Frontal cortex (tissue), 4 donors: Measurements from ENCODE around the gene RPL27A. TPM values are rescaled to one million over a fixed set of nuclear protein-coding genes. Genes with fewer than 3 reads are reported as not detected.

Source experiments
- DNase-seq, 2 donors: peaks; one replicate each; pipeline ENCODE4 v3.0.0; 2012; ENCODE audit warnings: low spot score in 2 of 2
- FAIRE-seq: peaks from 2 replicates; lab custom pipeline; 2012; peaks lifted over from hg19 to GRCh38; lab: Jason Lieb, UNC
- total RNA-seq: library from RNA; depleted of rRNA; stranded (reverse); fragments of >200 nt; gene quantifications from one replicate; pipeline ENCODE4 v1.2.3, GENCODE V29; 2014
- donor health status: control.
- donor health status: control.
- donor health status: control.

Gene RPL27A
- total RNA-seq, 1 donor from 2014 or later = 667 TPM

- peak in 1 of 2 donors; percentile 58 for DNase-seq
- FAIRE-seq = no peak
Measured at GRCh38 chr11:8717876-8718753, 35.5 kb downstream of the RPL27A start.

GRCh38 chr11:8719211-8719649 is 36.6 kb downstream of the RPL27A start:
- peak in 1 of 2 donors; percentile 42 for DNase-seq
- no peak for FAIRE-seq

DNA sequence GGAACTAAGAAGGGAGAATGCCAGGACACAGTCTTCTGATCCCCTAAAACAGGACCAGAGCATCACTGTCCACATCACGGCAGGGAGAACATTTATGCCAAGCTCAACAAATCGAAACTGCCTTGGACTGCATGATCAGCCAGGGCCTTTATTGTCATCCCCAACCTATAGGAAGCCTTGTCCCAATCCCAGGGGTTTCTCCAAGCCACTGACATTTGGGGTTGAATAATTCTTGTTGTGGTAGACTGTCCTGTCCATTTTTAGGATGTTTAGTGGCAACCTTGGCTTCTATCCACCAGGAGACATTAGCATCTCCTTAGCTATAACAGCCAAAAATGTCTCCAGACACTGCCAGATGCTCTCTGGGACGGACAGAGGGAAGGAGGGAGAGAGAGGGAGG is 37.1 kb downstream of the RPL27A start:
- FAIRE-seq = no peak
- no peak for DNase-seq

- FAIRE-seq = no peak
Measured at GRCh38 chr11:8720352-8720751, 37.8 kb downstream of the RPL27A start.

GRCh38 chr11:8720868-8721608 is 38.4 kb downstream of the RPL27A start:
- FAIRE-seq (no peak), DNase-seq (no peak)

More at GRCh38 chr11:8720352-8720751, 37.8 kb downstream of the RPL27A start:
- DNase-seq = no peak

GRCh38 chr11:8721609-8722500 is 39.3 kb downstream of the RPL27A start:
- no peak for FAIRE-seq

DNA sequence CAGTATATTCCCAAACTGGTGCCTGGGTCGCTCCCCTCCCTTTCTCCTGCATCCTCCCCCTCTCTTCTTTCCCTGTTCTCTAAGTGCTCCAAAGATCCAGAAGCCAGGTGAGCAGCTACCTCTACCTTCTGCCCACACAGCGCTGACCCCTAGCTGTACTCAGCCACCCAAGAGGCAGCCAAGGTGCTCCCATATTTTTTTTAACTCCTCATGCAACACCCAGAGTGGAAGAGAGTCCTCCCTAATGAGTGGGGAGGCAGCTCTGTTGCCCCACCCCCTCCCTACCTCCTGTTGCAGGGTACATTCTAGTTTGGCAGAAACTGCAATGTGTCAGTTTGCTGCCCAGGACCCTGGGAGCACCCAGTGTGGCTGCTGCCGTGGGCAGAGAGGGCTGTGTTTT is 40.2 kb downstream of the RPL27A start:
- DNase-seq (no peak), FAIRE-seq (no peak)

More at GRCh38 chr11:8721609-8722500, 39.3 kb downstream of the RPL27A start:
- no peak for DNase-seq

DNA sequence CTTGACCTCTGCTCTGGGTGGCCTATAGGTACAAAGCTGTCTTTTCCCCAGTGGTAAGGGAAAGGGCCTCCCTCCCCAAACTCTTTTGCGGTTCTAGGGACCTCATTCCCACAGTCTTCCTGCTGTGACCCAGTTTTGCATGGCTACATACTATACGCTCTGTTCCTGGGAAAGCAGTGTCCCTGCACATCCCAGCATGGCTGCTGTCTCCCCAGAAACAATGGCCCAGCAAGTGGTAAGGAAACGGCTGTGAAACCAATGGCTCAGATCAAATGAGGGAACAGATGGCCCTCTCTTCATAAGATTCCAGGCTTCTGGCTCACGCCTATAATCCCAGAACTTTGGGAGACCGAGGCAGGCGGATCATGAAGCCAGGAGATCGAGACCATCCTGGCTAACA is 41.1 kb downstream of the RPL27A start:
- no peak for DNase-seq

GRCh38 chr11:8724682-8725081 is 42.1 kb downstream of the RPL27A start:
- FAIRE-seq (no peak), DNase-seq (no peak)

More for the DNA sequence above, 41.1 kb downstream of the RPL27A start:
- FAIRE-seq = no peak

DNA sequence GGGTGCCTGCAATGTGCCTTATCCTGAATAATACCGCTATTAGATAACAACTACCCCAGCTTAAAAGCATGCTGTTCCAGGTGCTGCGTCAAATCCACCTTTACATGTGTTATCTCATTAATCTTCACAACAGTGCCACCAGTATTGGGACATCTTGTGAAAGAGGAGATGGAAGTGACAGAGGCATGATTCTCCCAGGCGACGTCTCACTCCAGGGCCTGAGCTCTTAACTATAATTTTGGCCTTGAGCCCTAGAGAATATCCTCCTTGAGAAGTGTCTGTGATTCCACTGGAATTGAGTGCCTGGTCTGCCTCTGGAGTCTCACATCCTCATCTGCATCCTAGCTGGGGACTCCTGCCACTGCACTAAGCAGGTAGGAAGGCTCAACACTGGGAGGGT is 43.8 kb downstream of the RPL27A start:
- FAIRE-seq = no peak
- DNase-seq = no peak

DNA sequence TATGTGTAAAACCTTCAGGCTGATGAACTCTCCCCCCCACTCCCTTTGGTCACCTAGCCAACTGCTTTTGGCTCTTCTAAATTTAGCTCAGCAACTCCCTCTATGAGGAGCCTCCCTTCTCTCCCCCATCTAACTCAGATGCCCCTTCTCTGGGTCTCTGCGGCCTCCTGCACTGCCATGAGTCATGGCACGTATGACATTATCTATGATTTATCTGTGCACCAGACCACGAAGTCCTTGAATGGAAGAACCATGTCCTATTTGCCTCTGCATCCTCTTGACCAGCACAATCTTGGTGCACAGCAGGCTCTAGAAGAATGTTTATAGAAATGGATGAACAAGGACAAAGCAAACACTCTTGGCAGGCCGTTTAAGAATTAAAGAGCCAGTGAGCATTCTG is 46.0 kb downstream of the RPL27A start:
- no peak for FAIRE-seq
- no peak for DNase-seq

DNA sequence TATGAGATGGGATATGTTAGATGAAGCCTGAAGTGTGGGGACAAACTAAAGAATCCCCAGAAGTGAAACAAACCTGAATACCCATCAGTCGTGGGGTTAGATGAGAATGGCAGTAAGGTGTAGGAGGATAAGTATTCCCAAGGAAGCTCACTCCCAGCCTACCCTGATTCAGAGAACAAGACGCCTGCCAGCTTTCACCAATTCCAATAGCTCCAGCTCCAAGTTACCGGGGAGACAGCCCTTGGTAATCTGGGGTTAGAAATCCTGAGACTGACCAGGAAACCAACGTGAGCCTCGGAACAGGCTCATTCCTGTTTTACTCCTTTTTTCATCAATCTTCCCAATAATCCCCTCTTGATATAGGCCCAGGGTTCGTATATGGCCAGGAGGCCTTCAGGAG is 46.5 kb downstream of the RPL27A start:
- FAIRE-seq = no peak
- DNase-seq = no peak

DNA sequence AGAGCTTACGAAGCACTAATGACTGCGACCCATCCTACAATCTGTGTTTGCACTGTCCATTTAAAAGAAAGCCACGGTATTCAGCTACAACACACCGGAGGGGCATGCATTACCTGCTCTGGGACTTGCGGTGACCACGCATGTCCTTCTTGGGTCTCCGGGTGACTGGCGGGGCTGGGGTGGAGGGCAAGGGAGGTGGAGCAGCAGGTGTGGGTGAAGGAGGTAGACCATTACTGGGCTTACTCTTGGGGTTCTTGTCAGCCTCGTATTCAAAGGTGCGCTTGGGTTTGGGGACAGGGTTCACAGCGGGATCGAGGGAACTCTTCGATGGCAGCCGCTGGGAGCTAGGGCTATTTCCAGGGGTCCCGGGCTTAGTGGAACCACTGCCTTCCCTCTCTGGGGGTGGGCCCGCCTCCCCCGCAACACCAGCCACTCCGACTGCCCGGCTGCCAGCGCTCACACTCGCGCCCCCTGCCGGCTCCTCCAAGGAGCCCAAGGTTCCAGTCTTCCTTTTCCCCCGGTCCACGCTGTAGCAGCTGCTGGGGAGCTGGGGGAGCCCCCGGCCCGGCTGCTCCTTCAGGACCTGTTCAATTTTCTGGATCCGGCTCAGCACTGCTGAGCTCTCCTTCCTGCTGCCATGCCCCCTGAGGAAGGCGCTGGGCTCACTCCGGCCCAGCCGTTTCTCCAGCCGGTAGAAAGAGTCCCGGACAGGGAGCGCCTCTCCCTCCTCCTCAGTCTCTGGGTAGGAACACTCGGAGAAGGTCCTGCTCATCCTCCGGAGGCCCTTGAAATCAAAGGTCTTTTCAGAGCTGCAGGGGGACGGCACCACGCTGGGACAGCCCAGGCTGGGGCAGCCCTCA is 47.5 kb downstream of the RPL27A start:
- DNase-seq (no peak), FAIRE-seq (no peak)

- FAIRE-seq (no peak), DNase-seq (no peak)
Measured at GRCh38 chr11:8730697-8731020, 48.1 kb downstream of the RPL27A start.

GRCh38 chr11:8731647-8732323 is 49.2 kb downstream of the RPL27A start:
- FAIRE-seq (no peak), DNase-seq (no peak)

DNA sequence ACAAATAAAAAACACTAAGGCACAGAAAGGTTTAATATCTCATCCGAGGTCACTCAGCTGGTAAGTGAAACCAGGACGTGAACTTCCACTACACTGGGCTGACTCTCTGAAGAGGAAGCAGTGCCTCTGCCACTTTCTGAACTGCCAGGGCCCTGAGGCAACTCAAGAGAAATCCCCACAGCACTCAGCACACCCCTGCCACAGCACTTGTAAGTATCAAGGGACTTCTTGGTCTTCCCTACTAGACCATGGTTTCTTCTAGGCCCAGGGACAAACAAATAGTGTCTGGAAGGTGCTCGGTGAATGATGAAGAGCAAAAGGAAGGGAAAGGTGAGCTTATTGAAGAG is 49.7 kb downstream of the RPL27A start:
- FAIRE-seq (no peak), DNase-seq (no peak)

GRCh38 chr11:8732748-8733241 is 50.2 kb downstream of the RPL27A start:
- DNase-seq = peak in 1 of 2 donors; percentile 54
- FAIRE-seq = no peak

GRCh38 chr11:8733852-8734251 is 51.3 kb downstream of the RPL27A start:
- DNase-seq (no peak), FAIRE-seq (no peak)

DNA sequence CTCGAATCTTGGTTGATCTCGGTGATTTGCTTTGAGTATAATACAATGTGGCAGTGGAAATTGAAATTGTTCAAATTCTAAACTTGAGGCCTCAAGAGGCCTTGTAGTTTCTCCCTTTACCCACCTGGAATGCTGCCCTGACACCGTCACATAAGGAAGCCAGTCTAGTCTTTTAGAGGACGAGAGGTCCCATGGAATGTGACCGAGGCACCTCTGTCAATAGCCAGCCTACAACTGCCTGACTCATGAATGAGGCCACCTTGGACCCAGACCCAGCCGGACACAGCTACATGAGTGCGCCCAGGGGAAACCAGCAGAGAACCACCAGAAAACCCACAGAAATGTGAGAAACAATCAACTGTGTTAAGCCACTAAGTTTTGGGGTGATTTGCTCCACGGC is 52.5 kb downstream of the RPL27A start:
- no peak for FAIRE-seq
- no peak for DNase-seq
